ENCODE measurements around the gene ZC3H7B. TPM values are rescaled to one million over a fixed set of nuclear protein-coding genes. Genes with fewer than 3 reads are reported as not detected.
A peak's percentile ranks its signal among the peaks of the same experiment; 100 is the strongest.
"Not testable (repeated sequence)": the region's sequence is repeated elsewhere in the genome, so short reads cannot be mapped to it uniquely, and the experiment has no call there.

Gene ZC3H7B
- total RNA-seq, 2 donors from 2014 or later = 28.3 to 48.6 TPM

- Mint-ChIP-seq H3K4me3 (peak overlapping the region; percentile 86), H3K27ac (peak overlapping the region; percentile 96), H3K4me1 (no peaks in the 10 kb centered on the region), H3K36me3 (ENCODE audit: low read depth) (no peaks in the 10 kb centered on the region), H3K9me3 (no peaks in the 10 kb centered on the region), H3K27me3 (no peaks in the 10 kb centered on the region)
- ATAC-seq (replicated peaks) = peak; percentile 51
Observed at GRCh38 chr22:41382098-41382578, 80.8 kb downstream of the ZC3H7B start.

- H3K4me1 Mint-ChIP-seq = no peaks in the 10 kb centered on the region
- ATAC-seq (replicated peaks) = no peak
- H3K27ac Mint-ChIP-seq = peak overlapping the region; percentile 96
- H3K36me3 Mint-ChIP-seq (ENCODE audit: low read depth) = no peaks in the 10 kb centered on the region
- peak overlapping the region; percentile 86 for H3K4me3 Mint-ChIP-seq
- no peaks in the 10 kb centered on the region for H3K9me3 Mint-ChIP-seq
- H3K27me3 Mint-ChIP-seq = no peaks in the 10 kb centered on the region
Observed at GRCh38 chr22:41382610-41383009, 81.3 kb downstream of the ZC3H7B start.

- Mint-ChIP-seq H3K9me3 (no peaks in the 10 kb centered on the region), H3K27ac (peak overlapping the region; percentile 30), H3K36me3 (ENCODE audit: low read depth) (peaks cover under 1% of the 10 kb centered on the region), H3K27me3 (no peaks in the 10 kb centered on the region), H3K4me1 (no peaks in the 10 kb centered on the region), H3K4me3 (peak overlapping the region; percentile 86)
- ATAC-seq (replicated peaks) = no peak
Observed at GRCh38 chr22:41383085-41383484, 81.8 kb downstream of the ZC3H7B start.

GRCh38 chr22:41384128-41384527, 82.8 kb downstream of the ZC3H7B start:
- ATAC-seq (replicated peaks) = no peak
- no peak overlapping the region for H3K27ac Mint-ChIP-seq
- H3K4me3 Mint-ChIP-seq = peak overlapping the region; percentile 86
- peaks cover 8% of the 10 kb centered on the region for H3K36me3 Mint-ChIP-seq (ENCODE audit: low read depth)
- H3K9me3 Mint-ChIP-seq = no peaks in the 10 kb centered on the region
- no peaks in the 10 kb centered on the region for H3K27me3 Mint-ChIP-seq
- H3K4me1 Mint-ChIP-seq = no peaks in the 10 kb centered on the region

GRCh38 chr22:41387341-41387740, 86.0 kb downstream of the ZC3H7B start:
- Mint-ChIP-seq H3K36me3 (ENCODE audit: low read depth) (peaks cover 13% of the 10 kb centered on the region), H3K4me3 (no peak overlapping the region), H3K9me3 (no peaks in the 10 kb centered on the region), H3K27me3 (no peaks in the 10 kb centered on the region), H3K27ac (no peak overlapping the region), H3K4me1 (no peaks in the 10 kb centered on the region)
- no peak for ATAC-seq (replicated peaks)

GRCh38 chr22:41394012-41394356, 92.7 kb downstream of the ZC3H7B start:
- ATAC-seq (replicated peaks) = no peak
- Mint-ChIP-seq H3K27ac (no peak overlapping the region), H3K27me3 (no peaks in the 10 kb centered on the region), H3K4me3 (no peak overlapping the region), H3K36me3 (ENCODE audit: low read depth) (peaks cover 6% of the 10 kb centered on the region), H3K4me1 (no peaks in the 10 kb centered on the region), H3K9me3 (no peaks in the 10 kb centered on the region)

- Mint-ChIP-seq H3K4me3 (no peak overlapping the region), H3K27me3 (no peaks in the 10 kb centered on the region), H3K36me3 (ENCODE audit: low read depth) (peaks cover 4% of the 10 kb centered on the region), H3K9me3 (no peaks in the 10 kb centered on the region), H3K27ac (no peak overlapping the region), H3K4me1 (no peaks in the 10 kb centered on the region)
- no peak for ATAC-seq (replicated peaks)
Observed at GRCh38 chr22:41395531-41396240, 94.4 kb downstream of the ZC3H7B start.

GRCh38 chr22:41397143-41397811, 96.0 kb downstream of the ZC3H7B start:
- Mint-ChIP-seq H3K4me3 (no peak overlapping the region), H3K4me1 (no peaks in the 10 kb centered on the region), H3K36me3 (ENCODE audit: low read depth) (no peaks in the 10 kb centered on the region), H3K9me3 (no peaks in the 10 kb centered on the region), H3K27ac (no peak overlapping the region), H3K27me3 (no peaks in the 10 kb centered on the region)
- no peak for ATAC-seq (replicated peaks)

- H3K36me3 Mint-ChIP-seq (ENCODE audit: low read depth) = no peaks in the 10 kb centered on the region
- ATAC-seq (replicated peaks) = no peak
- no peaks in the 10 kb centered on the region for H3K9me3 Mint-ChIP-seq
- H3K27ac Mint-ChIP-seq = no peak overlapping the region
- no peaks in the 10 kb centered on the region for H3K27me3 Mint-ChIP-seq
- H3K4me1 Mint-ChIP-seq = peaks cover 5% of the 10 kb centered on the region
- no peak overlapping the region for H3K4me3 Mint-ChIP-seq
Observed at GRCh38 chr22:41398921-41399320, 97.6 kb downstream of the ZC3H7B start.

GRCh38 chr22:41401781-41402648, 100.7 kb downstream of the ZC3H7B start:
- H3K9me3 Mint-ChIP-seq = no peaks in the 10 kb centered on the region
- H3K27me3 Mint-ChIP-seq = no peaks in the 10 kb centered on the region
- no peak for ATAC-seq (replicated peaks)
- peaks cover 5% of the 10 kb centered on the region for H3K4me1 Mint-ChIP-seq
- H3K36me3 Mint-ChIP-seq (ENCODE audit: low read depth) = no peaks in the 10 kb centered on the region
- H3K4me3 Mint-ChIP-seq = no peak overlapping the region
- no peak overlapping the region for H3K27ac Mint-ChIP-seq

GRCh38 chr22:41402851-41403250, 101.5 kb downstream of the ZC3H7B start:
- ATAC-seq (replicated peaks); H3K4me1 Mint-ChIP-seq; H3K36me3 Mint-ChIP-seq (ENCODE audit: low read depth); H3K4me3 Mint-ChIP-seq; H3K9me3 Mint-ChIP-seq; H3K27ac Mint-ChIP-seq; H3K27me3 Mint-ChIP-seq: not testable (repeated sequence)

GRCh38 chr22:41403532-41404318, 102.4 kb downstream of the ZC3H7B start:
- Mint-ChIP-seq H3K27ac (peak overlapping the region; percentile 57), H3K4me1 (peaks cover 5% of the 10 kb centered on the region), H3K36me3 (ENCODE audit: low read depth) (no peaks in the 10 kb centered on the region), H3K9me3 (no peaks in the 10 kb centered on the region), H3K27me3 (no peaks in the 10 kb centered on the region), H3K4me3 (peak overlapping the region; percentile 40)
- ATAC-seq (replicated peaks) = peak; percentile 99

GRCh38 chr22:41405588-41405987, 104.3 kb downstream of the ZC3H7B start:
- Mint-ChIP-seq H3K27ac (peak overlapping the region; percentile 70), H3K27me3 (no peaks in the 10 kb centered on the region)
- ATAC-seq (replicated peaks) = peak; percentile 32

GRCh38 chr22:41406410-41406809, 105.1 kb downstream of the ZC3H7B start:
- H3K27ac Mint-ChIP-seq = peak overlapping the region; percentile 70
- H3K4me1 Mint-ChIP-seq = peaks cover 6% of the 10 kb centered on the region
- H3K9me3 Mint-ChIP-seq = no peaks in the 10 kb centered on the region
- peak overlapping the region; percentile 41 for H3K4me3 Mint-ChIP-seq
- no peaks in the 10 kb centered on the region for H3K36me3 Mint-ChIP-seq (ENCODE audit: low read depth)
- no peaks in the 10 kb centered on the region for H3K27me3 Mint-ChIP-seq
- ATAC-seq (replicated peaks) = no peak

More at GRCh38 chr22:41405588-41405987, 104.3 kb downstream of the ZC3H7B start:
- Mint-ChIP-seq H3K4me1 (peaks cover 5% of the 10 kb centered on the region), H3K36me3 (ENCODE audit: low read depth) (no peaks in the 10 kb centered on the region), H3K4me3 (peak overlapping the region; percentile 41), H3K9me3 (no peaks in the 10 kb centered on the region)
